ENCODE measurements around the gene GALK1.
A peak's percentile ranks its signal among the peaks of the same experiment; 100 is the strongest.
"Not testable (repeated sequence)": the region's sequence is repeated elsewhere in the genome, so short reads cannot be mapped to it uniquely, and the experiment has no call there.

The GALK1 gene

GRCh38 chr17:75764711-75765421 is at the start of gene GALK1:
TSS of gene GALK1 (minus strand) at chr17:75765192. CDS start at chr17:75765136, 56 bp downstream.
- DNase-seq: peak; percentile 45

- no peak for DNase-seq
Measured at GRCh38 chr17:75814021-75814395, 49.0 kb upstream of the GALK1 start.

GRCh38 chr17:75813081-75814020 is 48.4 kb upstream of the GALK1 start:
- no peak for DNase-seq

GRCh38 chr17:75812096-75813013 is 47.4 kb upstream of the GALK1 start:
- DNase-seq: no peak

GRCh38 chr17:75811174-75811573 is 46.2 kb upstream of the GALK1 start:
- no peak for DNase-seq

GRCh38 chr17:75810756-75811155 is 45.8 kb upstream of the GALK1 start:
- not testable (repeated sequence) for DNase-seq

- DNase-seq: no peak
Measured at GRCh38 chr17:75810216-75810615, 45.2 kb upstream of the GALK1 start.

GRCh38 chr17:75809631-75810111 is 44.7 kb upstream of the GALK1 start:
- no peak for DNase-seq

- DNase-seq: no peak
Measured at GRCh38 chr17:75808905-75809621, 44.1 kb upstream of the GALK1 start.

GRCh38 chr17:75808549-75808904 is 43.5 kb upstream of the GALK1 start:
- no peak for DNase-seq

GRCh38 chr17:75807861-75808260 is 42.9 kb upstream of the GALK1 start:
- DNase-seq: no peak

GRCh38 chr17:75806822-75807500 is 42.0 kb upstream of the GALK1 start:
- DNase-seq: no peak

- no peak for DNase-seq
Measured at GRCh38 chr17:75803883-75804282, 38.9 kb upstream of the GALK1 start.

GRCh38 chr17:75799402-75799801 is 34.4 kb upstream of the GALK1 start:
- DNase-seq: no peak

- DNase-seq: no peak
Measured at GRCh38 chr17:75795820-75796607, 31.0 kb upstream of the GALK1 start.

GRCh38 chr17:75793460-75793859 is 28.5 kb upstream of the GALK1 start:
- no peak for DNase-seq

GRCh38 chr17:75791254-75791653 is 26.3 kb upstream of the GALK1 start:
- no peak for DNase-seq

GRCh38 chr17:75785016-75785890 is 20.3 kb upstream of the GALK1 start:
- DNase-seq: peak; percentile 78

GRCh38 chr17:75784473-75785015 is 19.6 kb upstream of the GALK1 start, which contains the start of gene UNK:
TSS of gene UNK (plus strand) at chr17:75784806. CDS start at chr17:75784881, 75 bp downstream.
- peak; percentile 97 for DNase-seq

Measured in NCI-H1105 treated with DMSO at 0.1 percent for 48 hours (cell line).